Activated CD4-positive, alpha-beta T cell treated with anti-CD3 and anti-CD28 coated beads, Interleukin-2, amount 50 U/mL, for 48 hours (primary cell): ENCODE data around the gene RSPH3.
"Not testable (repeated sequence)": the region's sequence is repeated elsewhere in the genome, so short reads cannot be mapped to it uniquely, and the experiment has no call there.

Experiments
- DNase-seq, 2 experiments: peaks; one replicate each; pipeline ENCODE4 v3.0.0-alpha.2; 2020

RSPH3 gene

GRCh38 chr6:159020011-159020410 lies 20.0 kb upstream of the RSPH3 start:
- DNase-seq: no peak

DNA sequence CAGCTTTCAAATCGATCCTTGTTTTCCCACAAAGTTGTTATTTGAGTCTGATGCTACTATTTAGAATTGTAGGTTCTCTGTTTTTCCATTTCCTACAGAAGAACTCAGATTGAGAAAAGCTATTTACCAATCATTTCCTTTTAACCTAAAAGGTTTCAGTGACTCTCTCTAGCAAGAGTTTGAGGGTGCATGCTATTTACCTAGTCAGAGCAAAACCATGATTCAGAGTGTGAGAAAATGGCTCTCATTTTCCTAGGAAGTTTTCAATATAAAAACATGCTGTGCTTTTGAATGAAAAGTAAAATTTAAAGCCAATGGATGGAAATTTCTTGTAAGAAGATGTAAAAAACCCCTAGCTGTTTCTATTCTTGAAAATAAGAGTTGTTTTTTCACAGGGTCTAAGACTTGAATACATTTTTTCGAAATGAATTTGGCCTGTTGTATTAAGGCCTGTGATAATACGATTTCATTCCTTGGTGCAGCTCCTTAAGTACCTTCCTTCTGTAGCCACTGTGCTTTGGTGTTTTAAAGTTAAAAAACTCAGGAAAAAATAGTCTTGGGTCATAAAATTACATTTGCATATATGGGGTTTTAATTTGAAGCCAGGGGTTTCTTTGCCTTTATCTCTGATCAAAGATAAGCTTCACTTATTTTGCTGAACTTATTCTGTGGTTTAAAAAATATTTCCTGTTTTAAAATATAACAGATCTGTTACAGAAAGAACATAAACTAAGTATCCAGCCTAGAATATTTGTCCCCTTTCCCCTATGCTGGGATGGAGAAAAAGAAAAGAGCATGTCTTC lies 18.0 kb upstream of the RSPH3 start:
- no peak for DNase-seq

DNA sequence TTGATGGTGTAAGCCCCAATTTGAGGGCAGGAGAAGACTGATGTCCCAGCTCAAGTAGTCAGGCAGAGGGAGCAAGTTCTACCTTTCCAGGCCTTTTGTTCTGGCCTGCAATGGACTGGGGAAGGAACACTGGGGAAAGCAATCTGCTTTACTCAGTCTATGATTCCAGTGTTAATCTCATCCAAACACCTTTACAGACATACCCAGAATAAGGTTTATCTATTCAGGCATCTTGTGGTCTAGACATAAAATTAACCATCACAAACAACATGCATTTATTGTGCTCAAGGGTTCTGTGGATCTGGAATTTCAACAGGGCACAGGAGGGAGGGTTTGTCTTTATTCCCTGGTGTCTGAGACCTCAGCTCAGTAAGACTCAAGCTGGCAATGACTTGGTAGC lies 14.4 kb upstream of the RSPH3 start:
- no peak for DNase-seq

DNA sequence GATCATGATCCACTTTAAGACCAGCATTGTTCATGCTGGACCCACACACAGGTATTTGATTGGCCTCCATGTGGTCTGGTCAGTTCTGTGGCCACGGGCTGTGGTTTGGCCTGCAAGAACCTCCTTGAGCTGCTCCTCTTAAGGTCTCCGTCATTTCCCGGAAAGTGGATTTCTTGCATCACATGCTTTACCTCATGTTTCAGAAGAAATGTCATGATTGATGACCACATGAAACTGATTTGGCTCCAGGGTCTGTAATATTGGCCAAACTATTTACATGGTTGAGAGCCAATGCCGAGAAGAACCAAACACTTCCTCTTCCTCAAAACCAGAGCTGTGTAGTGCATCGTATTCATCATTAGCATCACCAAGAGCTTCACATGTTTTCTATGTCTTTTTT lies 13.2 kb upstream of the RSPH3 start:
- no peak for DNase-seq

GRCh38 chr6:159012201-159012600 lies 12.2 kb upstream of the RSPH3 start:
- DNase-seq: no peak

GRCh38 chr6:159010037-159010612 lies 10.1 kb upstream of the RSPH3 start:
- DNase-seq: not testable (repeated sequence)

- DNase-seq: no peak
Measured at GRCh38 chr6:159008656-159009288, 8.8 kb upstream of the RSPH3 start.

DNA sequence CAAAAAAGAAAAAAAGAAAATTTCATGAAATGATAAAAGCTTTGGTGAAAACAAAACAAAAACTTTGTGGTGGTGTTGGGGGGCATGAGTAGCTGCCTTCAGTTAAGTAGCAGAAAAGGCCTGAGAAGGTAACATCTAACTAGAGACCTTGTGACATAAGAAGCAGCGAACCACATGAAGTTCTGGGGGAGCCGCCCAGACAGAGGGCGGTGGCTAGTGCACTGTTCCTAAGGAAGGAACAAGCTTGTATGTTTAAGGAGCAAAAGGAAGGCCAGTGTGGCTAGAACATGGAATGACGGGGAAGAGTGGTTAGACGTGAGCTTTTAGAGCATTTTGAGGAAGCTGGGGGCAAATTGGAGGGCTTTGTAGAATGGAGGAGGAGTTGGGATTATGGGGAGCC lies 7.5 kb upstream of the RSPH3 start:
- no peak for DNase-seq

DNA sequence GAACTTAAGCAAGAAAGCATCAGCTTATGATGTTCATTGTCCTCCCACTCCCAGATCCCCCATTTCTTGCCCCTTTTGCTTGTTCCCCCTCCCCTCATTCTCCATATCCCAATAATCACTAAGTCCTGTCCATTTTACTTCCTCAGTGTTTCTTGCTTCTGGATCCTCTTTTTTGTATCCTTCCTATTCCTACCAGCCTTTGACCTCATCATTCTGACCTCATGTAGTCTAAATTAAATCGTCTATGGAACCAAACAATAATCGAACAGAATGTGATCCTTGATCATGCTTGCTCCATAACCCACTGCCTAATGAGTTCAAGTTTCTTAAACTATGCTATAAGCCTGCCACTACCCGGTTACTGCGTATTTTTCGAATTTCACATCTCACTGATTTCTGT lies 5.4 kb upstream of the RSPH3 start:
- no peak for DNase-seq

DNA sequence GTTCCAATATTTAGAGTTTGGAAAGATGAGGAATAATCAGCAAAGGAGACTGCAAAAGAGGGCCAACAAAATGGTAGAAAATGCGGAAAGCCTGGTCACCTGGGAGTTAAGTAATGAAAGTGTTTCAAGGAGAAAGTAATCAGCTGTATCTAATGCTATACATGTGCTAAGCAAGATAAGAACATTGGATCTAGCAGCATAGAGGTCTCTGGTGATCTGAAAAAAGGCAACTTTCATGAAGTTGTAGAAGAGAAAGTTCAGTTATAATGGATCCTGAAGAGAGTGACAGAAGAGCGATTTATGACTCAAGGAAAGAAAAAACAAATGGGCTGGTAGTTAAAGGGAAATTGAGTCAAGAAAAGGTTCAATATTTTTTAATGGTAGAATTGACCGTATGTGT lies 4.6 kb upstream of the RSPH3 start:
- no peak for DNase-seq

- DNase-seq: no peak
Measured at GRCh38 chr6:159002432-159003155, 2.6 kb upstream of the RSPH3 start.

- DNase-seq: no peak
Measured at GRCh38 chr6:158999154-158999665, 792 bp downstream of the RSPH3 start.

DNA sequence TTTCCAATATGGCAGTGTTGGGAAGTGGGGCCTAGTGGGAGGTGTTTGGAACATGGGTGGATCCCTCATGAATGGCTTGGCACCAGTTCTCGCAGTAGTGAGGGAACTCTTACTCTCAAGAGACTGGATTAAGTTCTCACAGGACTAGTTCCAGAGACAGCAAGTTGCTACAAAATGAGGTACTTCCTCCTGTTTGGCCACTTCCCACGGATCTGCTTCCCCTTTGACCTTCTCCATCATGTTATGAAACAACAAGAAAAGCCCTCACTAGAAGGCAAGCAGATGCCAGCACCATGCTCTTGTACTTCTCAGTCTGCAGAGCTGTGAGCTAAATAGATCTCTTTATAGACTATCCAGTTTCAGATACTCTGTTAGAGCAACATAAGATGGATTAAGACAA lies 3.1 kb downstream of the RSPH3 start:
- DNase-seq: no peak

DNA sequence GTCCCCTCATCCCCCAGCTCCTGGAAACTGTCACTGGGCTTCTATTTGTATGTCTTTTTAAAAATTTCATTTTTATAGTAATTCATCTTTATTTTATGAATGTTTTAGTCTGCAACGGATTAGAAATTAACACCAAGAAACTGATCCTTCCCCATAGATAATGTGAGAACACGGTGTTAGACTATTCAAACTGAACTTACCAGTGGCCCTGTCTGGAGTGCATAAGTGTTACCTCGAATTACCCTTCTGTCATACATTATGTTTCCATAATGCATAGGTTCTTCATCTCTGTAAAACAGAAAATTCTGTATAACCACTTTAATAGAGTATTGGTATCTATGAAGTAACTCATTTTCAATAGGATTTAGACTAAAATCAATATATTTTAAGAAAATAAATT lies 6.4 kb downstream of the RSPH3 start:
- no peak for DNase-seq

GRCh38 chr6:158991017-158991723 lies 8.8 kb downstream of the RSPH3 start:
- peak in 1 of 2 experiments; percentile 34 for DNase-seq

DNA sequence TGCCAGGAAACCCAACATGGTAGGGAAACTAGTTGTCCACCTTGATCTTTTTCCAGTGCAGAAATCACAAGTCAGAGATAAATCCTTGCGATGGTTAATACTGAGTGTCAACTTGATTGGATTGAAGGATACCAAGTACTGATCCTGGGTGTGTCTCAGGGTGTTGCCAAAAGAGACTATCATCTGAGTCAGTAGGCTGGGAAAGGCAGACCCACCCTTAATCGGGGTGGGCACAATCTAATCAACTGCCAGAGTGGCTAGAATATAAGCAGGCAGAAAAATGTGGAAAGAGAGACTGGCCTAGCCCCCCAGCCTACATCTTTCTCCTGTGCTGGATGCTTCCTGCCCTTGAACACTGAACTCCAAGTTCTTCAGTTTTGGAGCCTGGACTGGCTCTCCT lies 10.3 kb downstream of the RSPH3 start:
- DNase-seq: not testable (repeated sequence)

DNA sequence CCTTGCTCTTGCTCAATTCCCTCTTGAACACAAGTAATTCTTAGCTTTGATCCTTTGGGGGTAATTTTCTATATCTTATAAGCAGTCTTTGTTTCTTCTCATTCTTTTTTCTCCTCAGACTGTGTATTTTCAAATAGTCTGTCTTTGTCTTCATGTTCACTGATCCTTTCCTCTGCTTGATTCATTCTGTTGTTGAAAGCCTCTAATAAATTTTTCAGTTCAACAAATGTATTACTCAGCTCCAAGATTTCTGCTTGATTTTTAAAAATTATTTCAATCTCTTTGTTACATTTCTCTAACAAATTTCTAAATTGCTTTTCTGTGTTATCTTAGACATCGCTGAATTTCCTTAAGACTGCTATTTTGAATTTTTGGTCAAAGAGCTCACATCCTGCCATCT lies 11.5 kb downstream of the RSPH3 start:
- no peak for DNase-seq

GRCh38 chr6:158987657-158988056 lies 12.3 kb downstream of the RSPH3 start:
- no peak for DNase-seq

DNA sequence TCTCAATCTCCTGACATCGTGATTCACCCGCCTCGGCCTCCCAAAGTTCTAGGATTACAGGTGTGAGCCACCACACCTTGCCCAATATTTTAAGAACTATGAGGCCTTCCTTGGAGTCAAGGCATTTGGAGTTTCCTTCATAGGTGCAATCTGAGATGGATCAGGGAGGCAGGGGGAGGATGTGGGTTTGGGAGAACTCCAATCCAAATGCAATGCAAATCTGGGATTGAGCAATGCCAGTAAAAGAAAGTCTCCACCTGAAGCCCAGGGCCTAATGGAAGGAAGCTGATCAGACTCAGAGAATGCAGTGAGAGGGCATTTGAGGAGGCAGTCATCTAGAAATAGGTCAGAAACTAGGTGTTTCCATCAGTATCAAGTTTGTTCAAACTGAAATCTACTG lies 21.2 kb downstream of the RSPH3 start:
- DNase-seq: no peak

GRCh38 chr6:158977382-158977781 lies 22.6 kb downstream of the RSPH3 start:
- no peak for DNase-seq

DNA sequence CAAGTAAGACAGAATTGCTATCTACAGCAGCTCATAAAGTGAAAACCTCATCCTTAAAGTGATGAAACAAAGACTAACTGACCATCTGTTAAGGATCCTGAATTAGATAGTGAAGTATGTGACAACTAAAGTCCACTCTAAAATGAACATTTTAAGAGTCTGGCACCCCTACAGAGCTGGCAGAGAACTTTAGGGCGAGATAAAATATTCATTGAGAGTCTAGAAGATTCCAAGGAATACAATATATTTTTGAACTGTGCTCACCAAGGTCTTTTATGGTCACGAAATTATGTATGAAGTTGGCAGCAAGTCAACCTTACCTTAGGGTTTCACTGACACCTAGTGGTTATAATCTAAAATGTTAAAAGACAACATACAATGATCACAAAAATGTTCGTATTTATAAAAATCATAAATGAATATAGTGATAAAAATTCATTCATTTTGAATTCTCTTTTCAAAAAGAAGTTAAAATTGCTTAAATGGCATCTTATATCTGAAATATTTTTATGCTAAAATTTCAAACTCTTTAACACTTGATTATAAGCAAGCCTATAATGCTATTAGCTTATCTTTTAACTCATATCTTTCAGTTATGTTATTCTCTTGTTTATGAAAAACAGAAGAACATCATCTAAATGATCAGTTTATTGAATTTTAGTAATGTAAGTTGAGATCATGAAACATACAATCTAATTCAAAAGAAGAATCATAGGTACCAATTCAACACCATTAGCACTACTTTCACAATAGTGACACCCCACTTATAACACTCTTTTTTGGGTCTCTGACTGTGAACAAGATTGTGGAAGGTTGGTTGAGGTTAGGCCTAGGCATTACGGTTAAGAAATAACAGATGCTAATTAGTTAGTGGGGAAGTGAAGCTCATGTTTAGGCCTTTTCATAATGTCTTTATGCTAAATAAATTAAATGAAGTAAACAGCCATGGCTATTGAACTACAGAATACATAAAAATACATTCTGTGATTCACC lies 27.5 kb downstream of the RSPH3 start:
- no peak for DNase-seq
